Stimulated activated naive CD4-positive, alpha-beta T cell (primary cell): ENCODE results near the gene TTLL8.

Source experiments
- DNase-seq, 6 experiments: peaks; one replicate each; lab custom pipeline; 2025; lab: John Stamatoyannopoulos, UW

TTLL8 gene

DNA sequence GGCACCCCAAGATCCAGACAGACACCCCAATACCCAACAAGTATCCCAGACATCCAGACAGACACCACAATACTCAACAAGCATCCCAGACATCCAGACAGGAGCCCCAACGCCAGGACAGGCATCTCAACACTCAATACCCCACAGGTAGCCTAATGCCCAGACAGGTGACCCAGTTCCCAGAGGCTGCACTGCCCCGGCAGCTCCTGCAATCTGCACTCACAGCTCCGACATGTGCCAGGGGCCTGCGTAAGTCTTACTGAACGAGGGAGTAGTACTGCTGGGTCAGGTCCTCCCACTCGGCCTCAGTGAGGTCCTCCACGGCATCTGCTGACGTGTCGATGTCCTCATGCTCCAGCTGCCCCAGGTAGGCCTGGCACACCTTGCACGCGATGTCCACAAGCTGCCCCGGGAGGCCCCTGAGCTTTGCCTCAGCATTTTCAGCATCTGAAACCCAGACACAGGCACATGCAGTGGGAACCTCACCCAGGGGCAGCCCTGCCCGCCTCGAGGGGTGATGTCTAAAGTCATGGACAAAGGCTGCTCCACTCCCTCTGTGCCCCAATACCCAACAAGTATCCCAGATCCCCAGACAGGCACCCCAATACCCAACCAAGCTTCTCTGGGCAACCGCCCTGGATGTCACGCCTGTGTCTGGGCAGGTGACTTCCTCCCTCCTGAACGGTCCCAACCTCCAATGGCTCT, 16.6 kb downstream of the TTLL8 start:
- DNase-seq: no peak

DNA sequence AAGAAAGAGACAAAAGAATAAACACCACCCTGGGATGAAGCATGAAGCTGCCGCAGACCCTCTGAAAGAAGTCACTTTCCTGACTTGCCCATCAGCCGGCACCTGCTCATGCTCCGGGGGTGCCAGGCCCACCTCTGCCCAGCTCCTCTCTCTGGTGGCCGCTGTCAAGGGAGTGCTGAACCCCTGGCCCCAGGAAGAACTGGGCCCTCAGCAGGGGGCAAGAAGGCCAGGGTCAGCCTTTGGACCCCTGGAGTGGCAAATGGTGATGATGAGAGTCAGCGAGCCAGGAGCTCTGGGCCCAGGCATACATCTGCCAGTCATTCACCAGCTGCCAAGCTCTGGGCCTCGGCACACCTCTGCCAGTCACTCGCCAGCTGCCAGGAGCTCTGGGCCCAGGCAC, 17.4 kb downstream of the TTLL8 start:
- DNase-seq: no peak

DNA sequence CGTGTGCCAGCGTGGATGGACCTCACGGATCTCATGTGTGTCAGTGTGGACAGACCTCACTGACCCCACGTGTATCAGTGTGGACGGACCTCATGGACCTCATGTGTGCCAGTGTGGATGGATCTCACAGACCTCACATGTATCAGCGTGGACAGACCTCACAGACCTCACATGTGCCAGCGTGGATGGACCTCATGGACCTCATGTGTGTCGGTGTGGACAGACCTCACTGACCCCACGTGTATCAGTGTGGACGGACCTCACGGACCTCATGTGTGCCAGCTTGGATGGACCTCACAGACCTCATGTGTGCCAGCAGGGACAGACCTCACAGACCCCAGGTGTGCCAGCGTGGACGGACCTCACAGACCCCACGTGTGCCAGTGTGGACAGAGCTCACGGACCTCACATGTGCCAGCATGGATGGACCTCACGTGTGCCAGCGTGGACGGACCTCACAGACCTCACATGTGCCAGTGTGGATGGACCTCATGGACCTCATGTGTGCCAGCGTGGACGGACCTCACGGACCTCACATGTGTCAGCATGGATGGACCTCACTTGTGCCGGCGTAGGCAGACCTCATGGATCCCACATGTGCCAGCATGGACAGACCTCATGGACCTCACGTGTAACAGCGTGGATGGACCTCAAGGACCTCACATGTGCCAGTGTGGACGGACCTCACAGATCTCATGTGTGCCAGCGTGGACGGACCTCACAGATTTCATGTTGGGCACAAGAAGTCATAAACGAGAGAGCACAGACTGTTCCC, 18.2 kb downstream of the TTLL8 start:
- no peak for DNase-seq

DNA sequence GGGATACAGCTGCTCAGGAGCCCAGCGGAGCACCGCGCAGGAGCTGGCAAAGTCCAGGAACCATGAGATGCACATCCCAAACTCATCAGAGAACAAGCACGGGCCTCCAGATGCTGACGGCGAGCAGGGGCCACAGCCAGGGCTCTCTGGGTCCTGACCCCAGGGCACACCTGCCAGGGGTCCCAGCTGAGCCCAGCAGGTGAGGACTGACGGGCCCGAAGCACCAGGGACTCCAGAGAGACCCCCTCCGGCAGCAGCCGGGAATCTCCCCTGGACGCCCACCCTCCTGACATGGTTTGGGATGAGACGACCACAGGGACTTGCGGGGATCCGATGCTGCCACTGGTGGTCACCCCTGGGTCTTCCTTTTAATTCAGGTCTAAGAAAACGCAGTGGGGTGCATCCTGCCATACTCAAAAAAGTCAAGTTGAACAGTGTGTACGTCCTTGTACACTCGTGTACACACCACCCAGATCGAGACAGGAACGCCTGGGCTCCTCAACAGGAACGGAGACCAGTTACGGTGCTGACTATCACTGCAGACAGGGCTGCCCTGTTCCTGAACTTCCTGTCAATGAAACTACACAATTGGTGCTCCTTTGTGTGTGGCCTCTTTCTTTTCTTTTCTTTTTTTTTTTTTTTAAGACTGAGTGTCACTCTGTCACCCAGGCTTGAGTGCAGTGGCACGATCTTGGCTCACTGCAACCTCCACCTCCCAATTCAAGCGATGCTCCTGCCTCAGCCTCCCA, 21.9 kb downstream of the TTLL8 start:
- DNase-seq: no peak

DNA sequence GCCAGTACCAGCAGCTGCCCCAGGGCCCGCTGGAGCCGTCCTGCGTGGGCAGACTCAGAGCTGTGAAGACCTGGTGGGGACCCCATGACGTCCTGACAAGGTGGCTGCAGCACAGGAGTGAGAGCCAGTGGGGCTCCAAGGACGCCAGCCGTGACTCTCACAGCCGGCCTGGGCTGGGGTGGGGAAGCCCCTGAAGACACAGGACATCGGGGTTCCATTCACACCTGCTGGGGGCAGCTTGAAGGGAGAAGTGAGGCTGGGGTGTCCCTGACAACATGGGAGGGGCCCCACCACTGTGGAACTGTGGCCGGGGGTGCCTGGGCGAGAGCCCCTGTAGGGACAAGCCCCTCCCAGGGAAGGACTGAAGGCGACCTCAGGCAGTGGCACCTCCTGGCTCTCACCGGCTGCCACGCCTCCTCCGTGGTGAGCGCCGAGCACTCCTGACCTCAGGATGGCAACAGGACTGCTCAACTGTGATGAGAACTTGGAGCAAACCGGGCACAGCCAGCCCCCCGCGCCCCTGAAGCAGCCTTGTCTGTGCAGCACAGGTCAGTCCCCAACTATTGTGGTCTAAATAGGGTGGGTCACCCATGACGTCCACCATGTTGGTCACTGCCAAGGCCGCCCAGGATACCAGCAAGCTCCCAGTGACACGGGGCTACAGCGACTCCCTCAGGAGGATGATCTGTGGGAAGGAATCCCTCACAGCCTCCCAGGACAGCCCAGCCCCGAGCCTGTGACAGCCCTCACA, 22.8 kb downstream of the TTLL8 start:
- DNase-seq: no peak

DNA sequence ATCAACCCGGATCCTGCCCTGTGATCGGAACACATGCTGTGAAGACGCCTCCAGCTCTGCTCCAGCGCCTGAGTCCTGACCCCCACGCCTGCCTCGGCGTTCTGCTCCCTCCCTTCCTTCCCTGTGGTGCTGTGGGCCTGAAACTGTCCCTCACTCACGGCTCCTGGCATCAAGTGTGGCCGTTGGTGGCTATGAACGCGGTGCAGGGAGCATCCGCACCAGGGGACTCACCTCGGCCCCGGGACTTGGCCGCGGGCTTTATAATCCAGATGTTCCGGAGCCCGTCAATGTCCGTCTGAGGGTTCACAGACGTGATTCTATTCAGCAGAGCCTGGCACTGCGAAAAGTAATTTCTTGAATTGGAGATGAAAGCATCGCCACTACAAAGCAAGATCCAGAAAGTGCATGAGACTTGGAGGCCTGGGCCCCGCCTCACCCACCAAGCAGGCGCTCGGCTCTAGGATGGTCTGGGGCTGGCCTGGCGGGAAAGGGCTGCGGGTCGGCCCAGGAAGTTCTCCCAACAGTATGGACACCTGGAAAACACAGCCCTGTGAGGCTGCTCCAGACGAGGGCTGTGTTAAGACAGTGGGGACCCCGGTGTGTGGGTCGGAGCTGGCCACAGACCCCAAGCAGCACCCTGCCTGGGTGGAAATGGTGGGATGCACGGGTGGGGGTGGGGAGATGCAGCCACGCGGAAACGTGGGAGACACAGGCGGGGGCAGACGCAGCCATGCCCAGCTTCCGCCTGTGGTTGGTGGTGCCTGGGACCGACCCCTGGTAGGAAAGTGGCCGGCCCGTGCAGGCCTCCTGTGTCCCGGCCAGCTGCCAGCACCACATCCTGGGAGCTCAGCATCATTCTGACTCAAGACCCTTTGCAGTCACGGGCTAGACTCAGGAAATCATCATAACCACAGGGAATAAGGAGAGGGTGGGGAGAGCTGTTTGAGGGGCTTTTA, 23.7 kb downstream of the TTLL8 start:
- DNase-seq: no peak

DNA sequence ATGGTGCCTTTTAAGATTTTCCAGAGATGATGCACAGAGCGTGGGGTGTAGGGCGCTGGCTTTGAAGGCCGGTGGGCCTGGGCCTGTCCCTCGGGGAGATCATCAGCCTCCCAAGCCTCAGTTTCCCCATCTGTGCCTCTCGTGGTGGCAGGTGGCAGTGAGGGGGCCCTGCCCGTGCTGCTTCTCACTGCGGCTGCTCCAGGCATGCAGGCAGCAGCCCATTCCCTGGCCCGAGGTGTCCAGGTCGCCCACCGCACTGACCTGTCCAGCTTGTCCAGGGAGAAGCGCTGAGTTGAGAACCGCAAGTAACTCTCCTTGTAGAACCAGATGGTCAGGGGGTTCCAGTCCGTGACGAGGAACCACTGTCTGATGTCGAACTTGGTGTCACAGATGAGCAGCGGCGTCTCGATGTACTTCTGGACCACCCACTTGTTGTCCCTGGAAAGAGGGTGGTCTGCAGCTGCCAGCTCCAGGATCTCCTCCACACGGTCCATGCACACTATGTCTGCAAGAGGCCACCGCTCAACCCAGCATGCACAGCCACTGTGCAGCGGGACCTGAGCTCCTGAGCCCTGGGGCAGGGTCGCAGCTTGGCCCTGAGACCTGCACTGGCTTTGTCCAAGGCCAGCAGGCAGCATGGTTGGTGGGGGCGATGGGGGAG, 25.0 kb downstream of the TTLL8 start:
- DNase-seq: no peak

DNA sequence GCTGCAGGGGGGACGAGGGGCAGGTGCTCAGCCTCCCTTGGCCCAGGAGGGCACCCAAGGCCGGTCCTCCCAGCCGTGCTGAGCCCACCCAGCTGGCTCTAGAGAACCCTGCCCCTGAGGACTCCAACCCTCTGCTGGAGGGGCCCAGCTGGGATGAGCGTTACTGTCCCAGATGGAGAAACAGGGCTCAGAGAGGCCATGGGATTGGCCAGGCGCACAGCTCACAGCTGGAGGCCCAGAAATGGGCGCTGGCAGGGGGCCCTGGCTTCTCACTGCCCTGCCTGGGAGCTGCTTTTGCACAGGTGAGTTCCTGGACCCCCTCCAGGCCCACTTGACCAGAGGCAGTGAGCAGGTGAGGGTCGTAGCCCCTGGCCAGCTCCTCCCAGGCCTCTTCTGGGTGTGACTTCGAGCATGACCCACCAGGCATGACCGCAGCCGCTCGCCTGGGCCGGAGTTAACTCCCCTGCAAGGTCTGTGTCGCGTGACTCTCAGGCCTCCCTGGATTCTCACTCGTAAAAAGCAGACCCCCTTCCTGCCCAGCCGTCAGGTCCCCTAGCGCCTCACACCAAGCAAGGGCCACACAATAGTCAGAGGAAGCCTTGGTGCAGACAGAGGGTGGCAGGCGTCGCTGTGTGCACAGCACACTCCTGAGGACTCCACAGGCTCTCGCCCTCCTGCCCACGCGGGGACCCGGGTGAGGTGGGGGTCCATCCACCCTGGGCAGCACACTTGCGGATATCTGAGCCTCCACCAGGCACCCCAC, 25.8 kb downstream of the TTLL8 start:
- DNase-seq: no peak

DNA sequence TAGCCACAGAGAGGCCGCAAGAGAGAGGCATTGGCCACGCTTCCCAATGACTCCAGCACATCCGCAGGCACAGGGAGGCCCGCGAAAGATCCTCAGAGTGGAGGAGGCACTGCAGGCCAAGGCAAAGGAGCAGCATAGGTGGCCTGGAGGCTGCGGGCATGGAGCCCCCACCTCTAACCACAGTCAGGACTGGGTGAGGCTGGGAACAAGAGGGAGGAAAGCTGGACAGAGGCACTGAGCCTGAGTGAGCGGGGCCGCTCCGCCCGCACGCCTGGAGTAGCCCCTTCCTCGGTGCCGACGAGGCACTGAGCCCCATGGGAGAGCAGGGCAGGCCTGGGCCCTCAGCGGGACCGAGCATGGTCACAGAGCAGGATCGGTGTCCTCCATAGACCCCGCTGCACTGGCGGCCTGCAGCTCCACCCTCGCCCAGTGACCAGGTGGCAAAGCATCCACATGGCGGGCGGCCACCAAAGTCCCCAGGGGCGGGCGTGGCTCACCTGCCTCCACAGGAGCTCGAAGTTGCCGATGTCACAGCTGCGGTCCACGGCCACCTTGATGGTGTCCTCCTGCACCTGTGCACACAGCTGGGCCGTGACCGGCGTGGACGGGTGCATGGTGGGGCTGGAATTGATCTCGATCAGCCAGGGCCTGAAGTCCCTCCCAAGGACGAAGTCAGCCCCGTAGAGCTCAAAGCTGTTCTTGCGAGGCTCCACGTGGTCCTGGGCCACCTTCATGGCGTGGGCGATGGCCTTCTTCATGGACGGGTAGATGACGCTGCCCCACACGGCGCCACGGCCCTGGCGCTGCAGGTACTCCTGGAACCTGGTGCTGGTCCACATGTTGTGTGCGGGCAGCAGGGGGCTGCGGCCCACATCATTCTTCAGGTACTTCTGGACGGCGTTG, 26.7 kb downstream of the TTLL8 start:
- no peak for DNase-seq

DNA sequence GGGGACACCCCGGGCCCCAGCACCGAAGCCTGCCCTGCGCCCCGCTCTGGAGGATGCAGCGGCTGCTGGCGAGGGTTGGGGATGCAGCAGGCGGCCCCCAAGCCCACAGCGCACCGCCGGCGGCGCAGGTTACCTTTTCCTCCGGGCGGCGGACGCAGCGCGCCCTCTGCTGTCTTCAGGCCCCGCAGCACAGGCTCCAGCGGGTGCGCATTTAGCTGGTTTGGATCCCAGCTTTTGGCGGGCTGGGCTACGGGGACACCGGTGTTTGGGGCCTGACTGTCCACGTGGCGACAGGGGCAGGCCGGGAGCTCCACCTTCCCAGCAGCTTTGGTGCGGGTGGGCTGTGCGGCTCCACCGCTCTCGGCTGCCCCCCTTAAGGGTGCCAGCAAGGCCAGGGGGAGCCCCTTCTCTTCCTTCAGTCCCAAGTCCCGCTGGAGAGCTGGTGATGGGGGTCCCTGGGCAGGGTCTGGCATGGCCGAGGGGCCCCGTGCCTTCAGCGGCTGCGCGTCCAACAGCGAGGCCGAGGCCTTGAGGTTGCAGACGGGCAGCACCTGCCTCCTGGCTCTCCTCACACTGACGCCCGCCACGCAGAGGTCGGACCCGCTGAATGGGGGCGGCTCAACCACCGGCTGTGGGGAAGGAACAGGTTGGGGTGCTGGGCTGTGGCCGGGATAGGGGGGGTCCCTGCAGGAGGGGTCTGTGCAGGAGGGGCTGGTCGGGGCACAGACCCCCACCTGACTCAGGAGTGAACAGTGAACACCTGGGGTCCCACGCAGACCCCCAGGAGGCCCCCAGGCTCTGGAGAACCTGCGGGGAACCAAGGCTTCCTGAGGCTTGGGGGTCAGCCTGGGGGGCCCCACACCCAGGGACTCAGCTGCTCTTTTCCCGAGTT, 27.6 kb downstream of the TTLL8 start:
- DNase-seq: peak; percentile 55 to 81 (median 75)

DNA sequence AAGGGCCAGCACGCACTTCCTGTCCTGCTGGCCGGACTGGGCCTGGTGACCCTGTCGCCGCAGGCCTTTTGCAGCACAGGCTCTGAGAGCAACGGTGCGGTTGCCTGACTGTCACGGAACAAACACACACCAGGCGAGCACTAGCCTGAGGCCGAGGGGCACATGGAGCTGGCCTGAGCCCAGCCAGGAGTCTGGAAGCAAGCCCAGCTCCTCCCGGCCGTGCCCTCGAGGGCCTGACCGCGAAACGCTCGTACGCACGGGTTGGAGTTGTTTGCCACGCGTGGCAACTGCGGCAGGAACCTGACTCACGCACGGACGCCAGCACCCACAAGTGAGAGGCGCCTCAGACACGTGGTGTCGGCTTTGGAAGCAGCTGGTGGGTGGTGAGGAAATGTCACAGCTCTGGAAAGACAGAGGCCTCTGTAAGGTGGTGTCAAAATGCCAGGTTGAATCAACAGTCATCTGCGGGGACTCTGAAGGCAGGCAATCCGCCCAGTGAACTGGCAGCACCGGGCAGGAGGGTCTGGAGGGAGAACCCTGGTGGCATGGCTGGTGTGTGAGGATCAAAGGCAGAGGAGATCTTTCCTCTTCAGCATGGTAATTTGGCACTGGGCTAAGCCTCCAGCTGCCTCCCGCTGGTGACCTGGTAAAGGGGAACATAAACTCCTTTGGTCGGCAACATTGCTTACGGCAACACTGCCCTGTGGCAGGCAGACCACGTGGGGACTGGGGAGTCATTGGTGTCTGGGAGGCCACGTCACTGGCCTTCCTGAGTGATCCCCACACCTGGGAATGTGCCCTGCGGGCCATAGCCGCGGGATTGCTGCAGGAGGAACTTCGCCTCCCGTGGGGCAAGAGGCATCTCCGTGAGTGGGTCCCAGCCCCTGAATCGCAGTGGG, 30.2 kb downstream of the TTLL8 start:
- DNase-seq: peak in 1 of 6 experiments; percentile 12

DNA sequence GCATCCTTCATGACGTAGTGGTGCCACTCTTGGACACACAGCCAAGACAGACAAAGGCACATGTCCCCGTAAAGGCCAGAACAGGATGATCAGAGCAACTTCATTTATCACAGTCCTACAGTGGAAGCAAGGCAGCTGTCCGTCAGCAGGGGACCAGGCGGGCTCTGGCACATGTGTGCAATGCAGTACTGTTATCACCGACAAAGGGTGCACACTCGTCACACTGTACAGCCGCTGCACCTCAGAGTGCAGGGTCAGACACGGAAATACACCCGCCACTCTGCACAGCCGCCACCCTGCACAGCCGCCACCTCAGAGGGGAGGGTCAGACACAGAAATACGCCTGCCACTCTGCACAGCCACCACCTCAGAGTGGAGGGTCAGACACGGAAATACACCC, 32.1 kb downstream of the TTLL8 start:
- no peak for DNase-seq

DNA sequence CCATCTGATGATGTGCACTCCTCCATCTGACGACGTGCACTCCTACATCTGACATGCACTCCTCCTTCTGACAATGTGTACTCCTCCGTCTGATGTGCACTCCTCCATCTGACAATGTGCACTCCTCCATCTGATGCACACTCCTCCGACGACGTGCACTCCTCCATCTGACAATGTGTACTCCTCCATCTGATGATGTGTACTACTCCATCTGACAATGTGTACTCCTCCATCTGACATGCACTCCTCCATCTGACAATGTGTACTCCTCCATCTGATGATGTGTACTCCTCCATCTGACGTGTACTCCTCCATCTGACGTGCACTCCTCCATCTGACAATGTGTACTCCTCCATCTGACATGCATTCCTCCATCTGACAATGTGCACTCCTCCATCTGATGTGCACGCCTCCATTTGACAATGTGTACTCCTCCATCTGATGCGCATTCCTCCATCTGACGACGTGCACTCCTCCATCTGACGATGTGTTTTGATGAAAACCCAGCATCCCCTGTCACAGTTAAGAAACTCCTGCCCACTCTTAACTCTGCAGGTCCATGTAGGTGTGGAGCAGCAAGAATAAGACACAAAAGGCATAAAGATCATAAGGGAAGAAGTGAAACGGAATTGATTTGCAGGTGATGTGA, 35.8 kb downstream of the TTLL8 start:
- no peak for DNase-seq

DNA sequence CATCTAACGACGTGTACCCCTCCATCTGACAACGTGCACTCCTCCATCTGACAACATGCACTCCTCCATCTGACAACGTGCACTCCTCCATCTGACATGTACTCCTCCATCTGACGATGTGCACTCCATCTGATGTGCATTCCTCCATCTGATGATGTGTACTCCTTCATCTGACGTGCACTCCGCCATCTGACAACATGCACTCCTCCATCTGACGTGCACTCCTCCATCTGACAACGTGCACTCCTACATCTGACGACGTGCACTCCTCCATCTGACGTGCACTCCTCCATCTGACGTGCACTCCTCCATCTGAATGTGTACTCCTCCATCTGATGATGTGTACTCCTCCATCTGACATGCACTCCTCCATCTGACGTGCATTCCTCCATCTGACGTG, 37.5 kb downstream of the TTLL8 start:
- DNase-seq: no peak

DNA sequence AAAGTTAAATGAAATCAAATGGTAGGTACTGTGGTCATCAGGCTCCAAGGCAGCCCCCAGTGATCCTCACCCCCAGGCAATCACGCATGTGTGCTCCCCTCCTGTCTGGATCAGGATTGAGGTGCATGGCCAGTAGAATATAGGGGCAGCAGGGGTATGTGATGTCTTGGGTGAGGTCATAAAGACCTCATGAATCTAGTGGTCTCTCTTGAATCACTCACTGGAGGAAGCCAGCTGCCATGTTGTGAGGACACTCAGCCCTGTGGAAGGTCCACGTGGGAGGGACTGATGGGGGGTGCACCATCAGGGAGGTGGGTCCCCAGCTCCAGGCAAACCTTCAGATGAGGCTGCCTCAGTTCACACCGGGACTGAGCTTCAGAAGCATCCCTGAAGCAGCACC, 38.8 kb downstream of the TTLL8 start:
- DNase-seq: no peak
